GM15510 (cell line): ENCODE results near the gene PADI1.

ENCODE experiments used
- POLR2A ChIP-seq: IDR thresholded peaks from 3 replicates; pipeline ENCODE4 v1.6.1; 2011; ENCODE audit warnings: borderline replicate concordance; ENCODE audit not compliant: insufficient read length; ENCODE audit errors: extremely low read depth

The PADI1 gene

GRCh38 chr1:17236779-17237560, 32.0 kb downstream of the PADI1 start:
- TF ChIP-seq POLR2A: no peak

- no peak for TF ChIP-seq POLR2A
These were observed 32.6 kb downstream of the PADI1 start for GRCh38 chr1:17237561-17237903.

GRCh38 chr1:17239420-17239819, 34.5 kb downstream of the PADI1 start:
- no peak for TF ChIP-seq POLR2A

- TF ChIP-seq POLR2A: no peak
These were observed 38.3 kb downstream of the PADI1 start for GRCh38 chr1:17243274-17243673.

GRCh38 chr1:17244821-17245740, 40.2 kb downstream of the PADI1 start:
- no peak for TF ChIP-seq POLR2A

GRCh38 chr1:17245816-17246325, 40.9 kb downstream of the PADI1 start:
- TF ChIP-seq POLR2A: no peak

GRCh38 chr1:17246971-17247370, 42.0 kb downstream of the PADI1 start:
- no peak for TF ChIP-seq POLR2A

GRCh38 chr1:17248781-17249180, 43.9 kb downstream of the PADI1 start, which contains the start of gene PADI3:
Gene PADI3, plus strand, starts transcription at chr1:17249098. Its CDS starts 40 bp downstream, at chr1:17249138.
- TF ChIP-seq POLR2A: no peak

- TF ChIP-seq POLR2A: no peak
These were observed 45.7 kb downstream of the PADI1 start for GRCh38 chr1:17250601-17251000.

GRCh38 chr1:17251246-17251645, 46.3 kb downstream of the PADI1 start:
- no peak for TF ChIP-seq POLR2A

- no peak for TF ChIP-seq POLR2A
These were observed 46.9 kb downstream of the PADI1 start for GRCh38 chr1:17251701-17252376.

GRCh38 chr1:17255336-17255735, 50.4 kb downstream of the PADI1 start:
- TF ChIP-seq POLR2A: no peak

GRCh38 chr1:17258116-17258757, 53.3 kb downstream of the PADI1 start:
- TF ChIP-seq POLR2A: no peak

GRCh38 chr1:17258758-17259130, 53.8 kb downstream of the PADI1 start:
- TF ChIP-seq POLR2A: no peak
